ENCODE results near the gene RDH5.

The RDH5 gene

DNA sequence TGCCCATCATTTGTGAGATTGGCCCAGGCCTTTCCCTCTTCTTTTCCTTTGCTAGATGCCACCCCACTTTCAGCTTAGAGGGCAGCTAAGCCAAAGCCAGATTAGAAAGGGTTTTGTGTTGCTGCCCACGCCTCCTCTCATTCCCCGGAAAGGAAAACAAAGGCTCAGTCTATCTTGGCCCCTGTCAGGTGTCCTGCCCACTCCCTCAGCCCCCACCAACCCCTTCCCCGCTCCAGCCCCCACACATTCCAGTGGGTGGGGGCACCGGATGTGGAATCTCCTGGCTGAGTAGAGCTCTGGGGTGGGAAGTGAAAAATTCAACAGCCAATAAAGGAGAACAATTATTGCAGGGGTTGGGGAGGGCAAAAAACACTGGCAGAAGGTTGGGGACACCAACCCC is 2.2 kb upstream of the RDH5 start:
- H2BK15ac ChIP-seq (replicated peaks; ENCODE audit: low read depth): no peak overlapping the region
- no peak overlapping the region for H4K5ac ChIP-seq (ENCODE audit: low read length)
- peak overlapping the region; percentile 63 for H3K27ac ChIP-seq (ENCODE audit: low read depth, low read length)
- peak overlapping the region; percentile 29 for H3K4ac ChIP-seq (ENCODE audit: low read depth, low read length)
- peaks cover 17% of the 10 kb centered on the region for H3K4me1 ChIP-seq (ENCODE audit: control insufficient read depth, low read depth, low read length)
- no peaks in the 10 kb centered on the region for H3K79me1 ChIP-seq (ENCODE audit: low read length)
- no peaks in the 10 kb centered on the region for H3K79me2 ChIP-seq (ENCODE audit: control insufficient read depth, insufficient read depth, low read length)
- no CpG with 5 or more reads among the region's 4 CpGs for WGBS (ENCODE audit: extremely low coverage, insufficient coverage, low lambda C conversion rate)
- H3K4me2 ChIP-seq (ENCODE audit: low read length): no peak overlapping the region
- H3K23ac ChIP-seq (ENCODE audit: low read length): peak overlapping the region; percentile 38
- H2BK120ac ChIP-seq (ENCODE audit: low read depth, low read length): no peak overlapping the region
- peak overlapping the region; percentile 48 for H2BK5ac ChIP-seq (ENCODE audit: low read length)
- H3K18ac ChIP-seq (ENCODE audit: low read length): peak overlapping the region; percentile 76
- H3K56ac ChIP-seq (ENCODE audit: low read length): peak overlapping the region; percentile 85
- no peaks in the 10 kb centered on the region for H3K36me3 ChIP-seq (ENCODE audit: control insufficient read depth, insufficient read depth, low read length)
- H3K9ac ChIP-seq (ENCODE audit: low read length): peak overlapping the region; percentile 44
- no peaks in the 10 kb centered on the region for H3K27me3 ChIP-seq (ENCODE audit: insufficient read depth, low read length, poor library complexity)
- no peak overlapping the region for H2AK5ac ChIP-seq (ENCODE audit: low read length)
- no peak overlapping the region for H3K4me3 ChIP-seq (ENCODE audit: low read length)
- H4K8ac ChIP-seq (ENCODE audit: low read depth, low read length): no peak overlapping the region
- peak; percentile 87 for DNase-seq

DNA sequence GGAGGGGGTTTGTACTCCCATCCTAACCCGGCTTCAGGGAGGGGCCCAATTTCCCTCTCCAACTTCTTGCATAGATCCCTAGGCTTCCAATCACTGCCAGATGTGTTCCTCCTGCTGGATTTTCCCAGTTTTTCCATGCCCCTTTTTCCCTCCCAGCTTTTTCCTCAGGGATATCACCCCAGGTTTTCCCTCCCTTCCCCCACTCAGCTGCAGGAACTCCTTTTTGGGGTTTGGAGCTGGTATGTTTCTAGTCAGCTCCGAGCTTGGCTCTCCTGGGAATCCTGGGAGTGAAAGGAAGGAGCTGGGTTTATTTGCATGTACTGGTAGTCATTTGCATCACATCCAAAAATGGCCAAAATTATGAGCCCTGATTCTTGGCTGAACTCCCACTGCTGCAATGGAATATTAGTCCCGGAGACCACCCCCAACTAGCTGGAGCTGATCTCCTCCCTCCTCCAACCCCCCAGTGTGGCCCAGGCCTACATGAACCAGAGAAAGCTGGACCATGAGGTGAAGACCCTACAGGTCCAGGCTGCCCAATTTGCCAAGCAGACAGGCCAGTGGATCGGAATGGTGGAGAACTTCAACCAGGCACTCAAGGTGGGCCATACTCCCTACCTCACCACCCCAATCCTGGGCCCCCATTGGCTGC is 1.4 kb upstream of the RDH5 start:
- H2BK5ac ChIP-seq (ENCODE audit: low read length): peak overlapping the region; percentile 48
- H3K27ac ChIP-seq (ENCODE audit: low read depth, low read length): peak overlapping the region; percentile 63

DNA sequence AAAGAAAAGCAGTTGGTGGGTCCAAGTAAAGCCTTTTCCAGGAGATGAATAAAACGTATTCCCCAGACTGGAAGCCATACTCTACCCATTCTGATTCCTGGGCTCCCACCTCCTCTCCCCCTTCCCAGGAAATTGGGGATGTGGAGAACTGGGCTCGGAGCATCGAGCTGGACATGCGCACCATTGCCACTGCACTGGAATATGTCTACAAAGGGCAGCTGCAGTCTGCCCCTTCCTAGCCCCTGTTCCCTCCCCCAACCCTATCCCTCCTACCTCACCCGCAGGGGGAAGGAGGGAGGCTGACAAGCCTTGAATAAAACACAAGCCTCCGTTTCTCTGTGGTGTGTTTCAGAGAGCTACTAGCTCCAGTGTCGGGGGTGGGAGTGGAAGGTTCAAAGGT is 822 bp upstream of the RDH5 start:
- Histone ChIP-seq H2BK120ac (ENCODE audit: low read depth, low read length) (no peak overlapping the region), H4K8ac (ENCODE audit: low read depth, low read length) (no peak overlapping the region), H3K79me1 (ENCODE audit: low read length) (no peaks in the 10 kb centered on the region), H2BK5ac (ENCODE audit: low read length) (no peak overlapping the region), H3K4me3 (ENCODE audit: low read length) (no peak overlapping the region), H2BK15ac (replicated peaks; ENCODE audit: low read depth) (no peak overlapping the region), H3K9ac (ENCODE audit: low read length) (no peak overlapping the region), H3K4me2 (ENCODE audit: low read length) (no peak overlapping the region), H3K4me1 (ENCODE audit: control insufficient read depth, low read depth, low read length) (peaks cover 17% of the 10 kb centered on the region), H3K56ac (ENCODE audit: low read length) (no peak overlapping the region), H3K27ac (ENCODE audit: low read depth, low read length) (no peak overlapping the region), H3K23ac (ENCODE audit: low read length) (no peak overlapping the region), H3K18ac (ENCODE audit: low read length) (no peak overlapping the region), H2AK5ac (ENCODE audit: low read length) (no peak overlapping the region), H4K5ac (ENCODE audit: low read length) (no peak overlapping the region), H3K36me3 (ENCODE audit: control insufficient read depth, insufficient read depth, low read length) (peaks cover 5% of the 10 kb centered on the region), H3K79me2 (ENCODE audit: control insufficient read depth, insufficient read depth, low read length) (no peaks in the 10 kb centered on the region), H3K27me3 (ENCODE audit: insufficient read depth, low read length, poor library complexity) (no peaks in the 10 kb centered on the region), H3K4ac (ENCODE audit: low read depth, low read length) (no peak overlapping the region)
- WGBS (ENCODE audit: extremely low coverage, insufficient coverage, low lambda C conversion rate): no CpG with 5 or more reads among the region's 7 CpGs
- no peak for DNase-seq

More for the DNA sequence above, 1.4 kb upstream of the RDH5 start:
- no peak overlapping the region for H2BK15ac ChIP-seq (replicated peaks; ENCODE audit: low read depth)
- H2BK120ac ChIP-seq (ENCODE audit: low read depth, low read length): peak overlapping the region; percentile 34
- H3K4ac ChIP-seq (ENCODE audit: low read depth, low read length): no peak overlapping the region
- H3K56ac ChIP-seq (ENCODE audit: low read length): peak overlapping the region; percentile 85
- H3K4me1 ChIP-seq (ENCODE audit: control insufficient read depth, low read depth, low read length): peaks cover 17% of the 10 kb centered on the region
- H3K27me3 ChIP-seq (ENCODE audit: insufficient read depth, low read length, poor library complexity): no peaks in the 10 kb centered on the region
- H3K23ac ChIP-seq (ENCODE audit: low read length): no peak overlapping the region
- H3K4me2 ChIP-seq (ENCODE audit: low read length): no peak overlapping the region
- H3K36me3 ChIP-seq (ENCODE audit: control insufficient read depth, insufficient read depth, low read length): peaks cover 1% of the 10 kb centered on the region
- no peak overlapping the region for H4K5ac ChIP-seq (ENCODE audit: low read length)
- WGBS (ENCODE audit: extremely low coverage, insufficient coverage, low lambda C conversion rate): no CpG with 5 or more reads among the region's 4 CpGs
- no peak for DNase-seq
- H3K79me1 ChIP-seq (ENCODE audit: low read length): no peaks in the 10 kb centered on the region
- no peak overlapping the region for H3K18ac ChIP-seq (ENCODE audit: low read length)
- H3K79me2 ChIP-seq (ENCODE audit: control insufficient read depth, insufficient read depth, low read length): no peaks in the 10 kb centered on the region
- H3K4me3 ChIP-seq (ENCODE audit: low read length): no peak overlapping the region
- H2AK5ac ChIP-seq (ENCODE audit: low read length): no peak overlapping the region
- H3K9ac ChIP-seq (ENCODE audit: low read length): peak overlapping the region; percentile 44
- H4K8ac ChIP-seq (ENCODE audit: low read depth, low read length): no peak overlapping the region

DNA sequence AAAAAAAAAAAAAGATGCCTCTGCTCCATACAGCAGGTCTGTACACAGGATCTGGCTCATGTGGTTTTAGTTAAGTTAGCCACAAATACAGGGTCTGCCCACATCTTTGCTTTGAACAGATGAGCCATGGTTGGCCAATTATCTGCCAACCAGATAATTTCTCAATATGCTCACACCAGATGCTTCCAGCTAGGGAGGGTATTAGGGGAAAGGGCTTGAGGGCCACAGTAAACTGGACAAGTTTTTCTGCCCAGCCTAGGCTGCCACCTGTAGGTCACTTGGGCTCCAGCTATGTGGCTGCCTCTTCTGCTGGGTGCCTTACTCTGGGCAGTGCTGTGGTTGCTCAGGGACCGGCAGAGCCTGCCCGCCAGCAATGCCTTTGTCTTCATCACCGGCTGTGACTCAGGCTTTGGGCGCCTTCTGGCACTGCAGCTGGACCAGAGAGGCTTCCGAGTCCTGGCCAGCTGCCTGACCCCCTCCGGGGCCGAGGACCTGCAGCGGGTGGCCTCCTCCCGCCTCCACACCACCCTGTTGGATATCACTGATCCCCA is 776 bp downstream of the RDH5 start:
- H3K18ac ChIP-seq (ENCODE audit: low read length): no peak overlapping the region
- no peak overlapping the region for H3K27ac ChIP-seq (ENCODE audit: low read depth, low read length)
- no peak overlapping the region for H2AK5ac ChIP-seq (ENCODE audit: low read length)
- no peak overlapping the region for H2BK120ac ChIP-seq (ENCODE audit: low read depth, low read length)
- H3K79me1 ChIP-seq (ENCODE audit: low read length): peaks cover 1% of the 10 kb centered on the region
- H2BK5ac ChIP-seq (ENCODE audit: low read length): no peak overlapping the region
- peaks cover 14% of the 10 kb centered on the region for H3K4me1 ChIP-seq (ENCODE audit: control insufficient read depth, low read depth, low read length)
- H4K5ac ChIP-seq (ENCODE audit: low read length): no peak overlapping the region
- no peak overlapping the region for H3K4me3 ChIP-seq (ENCODE audit: low read length)
- no peak overlapping the region for H4K8ac ChIP-seq (ENCODE audit: low read depth, low read length)
- H3K27me3 ChIP-seq (ENCODE audit: insufficient read depth, low read length, poor library complexity): no peaks in the 10 kb centered on the region
- H3K4ac ChIP-seq (ENCODE audit: low read depth, low read length): no peak overlapping the region
- no peak for DNase-seq
- no peak overlapping the region for H2BK15ac ChIP-seq (replicated peaks; ENCODE audit: low read depth)
- no peaks in the 10 kb centered on the region for H3K79me2 ChIP-seq (ENCODE audit: control insufficient read depth, insufficient read depth, low read length)
- no peak overlapping the region for H3K4me2 ChIP-seq (ENCODE audit: low read length)
- H3K56ac ChIP-seq (ENCODE audit: low read length): no peak overlapping the region
- H3K36me3 ChIP-seq (ENCODE audit: control insufficient read depth, insufficient read depth, low read length): peaks cover 5% of the 10 kb centered on the region
- WGBS (ENCODE audit: extremely low coverage, insufficient coverage, low lambda C conversion rate): no CpG with 5 or more reads among the region's 9 CpGs
- no peak overlapping the region for H3K23ac ChIP-seq (ENCODE audit: low read length)
- no peak overlapping the region for H3K9ac ChIP-seq (ENCODE audit: low read length)

DNA sequence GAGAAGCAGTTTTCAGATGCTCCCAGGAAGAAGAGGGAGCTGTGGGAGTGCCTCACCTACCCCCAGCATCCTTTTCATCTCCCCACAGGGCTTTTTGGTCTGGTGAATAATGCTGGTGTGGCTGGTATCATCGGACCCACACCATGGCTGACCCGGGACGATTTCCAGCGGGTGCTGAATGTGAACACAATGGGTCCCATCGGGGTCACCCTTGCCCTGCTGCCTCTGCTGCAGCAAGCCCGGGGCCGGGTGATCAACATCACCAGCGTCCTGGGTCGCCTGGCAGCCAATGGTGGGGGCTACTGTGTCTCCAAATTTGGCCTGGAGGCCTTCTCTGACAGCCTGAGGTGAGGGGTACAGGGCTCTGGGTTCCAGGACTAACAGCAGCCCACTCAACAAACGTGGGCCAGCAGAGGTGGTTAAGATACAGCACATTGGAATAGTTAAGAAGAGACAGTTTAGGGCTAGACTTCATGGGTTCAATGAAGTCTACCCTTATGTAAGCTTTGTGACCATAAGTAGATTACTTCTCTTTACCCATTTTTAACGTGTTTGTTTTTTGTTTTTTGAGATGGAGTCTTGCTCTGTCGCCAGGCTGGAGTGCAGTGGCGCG is 1.5 kb downstream of the RDH5 start:
- Histone ChIP-seq H3K27ac (ENCODE audit: low read depth, low read length) (no peak overlapping the region), H4K5ac (ENCODE audit: low read length) (no peak overlapping the region), H3K4me1 (ENCODE audit: control insufficient read depth, low read depth, low read length) (peaks cover 14% of the 10 kb centered on the region), H4K8ac (ENCODE audit: low read depth, low read length) (no peak overlapping the region), H3K36me3 (ENCODE audit: control insufficient read depth, insufficient read depth, low read length) (peaks cover 8% of the 10 kb centered on the region), H2BK15ac (replicated peaks; ENCODE audit: low read depth) (no peak overlapping the region), H3K4ac (ENCODE audit: low read depth, low read length) (no peak overlapping the region), H3K9ac (ENCODE audit: low read length) (no peak overlapping the region), H2BK120ac (ENCODE audit: low read depth, low read length) (no peak overlapping the region), H3K4me2 (ENCODE audit: low read length) (no peak overlapping the region), H3K56ac (ENCODE audit: low read length) (no peak overlapping the region), H3K79me2 (ENCODE audit: control insufficient read depth, insufficient read depth, low read length) (peaks cover 2% of the 10 kb centered on the region), H3K23ac (ENCODE audit: low read length) (no peak overlapping the region), H3K4me3 (ENCODE audit: low read length) (no peak overlapping the region), H3K79me1 (ENCODE audit: low read length) (peaks cover 4% of the 10 kb centered on the region), H2BK5ac (ENCODE audit: low read length) (no peak overlapping the region), H3K18ac (ENCODE audit: low read length) (no peak overlapping the region), H3K27me3 (ENCODE audit: insufficient read depth, low read length, poor library complexity) (no peaks in the 10 kb centered on the region), H2AK5ac (ENCODE audit: low read length) (no peak overlapping the region)
- no CpG with 5 or more reads among the region's 14 CpGs for WGBS (ENCODE audit: extremely low coverage, insufficient coverage, low lambda C conversion rate)
- DNase-seq: no peak

Data from mesendoderm (in vitro differentiated cells).